Panc1 (cell line): ENCODE results near the gene PARVG.

ENCODE experiments used
- POLR2AphosphoS5 ChIP-seq: IDR thresholded peaks from 2 replicates; pipeline ENCODE4 v1.6.1; 2012; ENCODE audit warnings: mild to moderate bottlenecking, low read depth, low read length, moderate library complexity
- SIN3A ChIP-seq: IDR thresholded peaks from 2 replicates; pipeline ENCODE4 v1.6.1; 2012; ENCODE audit warnings: low read depth, mild to moderate bottlenecking, low read length, moderate library complexity, borderline replicate concordance; ENCODE audit not compliant: insufficient read depth
- TCF7L2 ChIP-seq: IDR thresholded peaks from 2 replicates; pipeline ENCODE4 v1.6.1; 2011; ENCODE audit warnings: mild to moderate bottlenecking, low read depth, low read length, inconsistent platforms
- TF ChIP-seq, protein P1 (sequence below): fragments of 450-650 bp; IDR thresholded peaks from 2 replicates; pipeline ENCODE4 v1.5.1; 2017; ENCODE audit warnings: mild to moderate bottlenecking

DNA sequence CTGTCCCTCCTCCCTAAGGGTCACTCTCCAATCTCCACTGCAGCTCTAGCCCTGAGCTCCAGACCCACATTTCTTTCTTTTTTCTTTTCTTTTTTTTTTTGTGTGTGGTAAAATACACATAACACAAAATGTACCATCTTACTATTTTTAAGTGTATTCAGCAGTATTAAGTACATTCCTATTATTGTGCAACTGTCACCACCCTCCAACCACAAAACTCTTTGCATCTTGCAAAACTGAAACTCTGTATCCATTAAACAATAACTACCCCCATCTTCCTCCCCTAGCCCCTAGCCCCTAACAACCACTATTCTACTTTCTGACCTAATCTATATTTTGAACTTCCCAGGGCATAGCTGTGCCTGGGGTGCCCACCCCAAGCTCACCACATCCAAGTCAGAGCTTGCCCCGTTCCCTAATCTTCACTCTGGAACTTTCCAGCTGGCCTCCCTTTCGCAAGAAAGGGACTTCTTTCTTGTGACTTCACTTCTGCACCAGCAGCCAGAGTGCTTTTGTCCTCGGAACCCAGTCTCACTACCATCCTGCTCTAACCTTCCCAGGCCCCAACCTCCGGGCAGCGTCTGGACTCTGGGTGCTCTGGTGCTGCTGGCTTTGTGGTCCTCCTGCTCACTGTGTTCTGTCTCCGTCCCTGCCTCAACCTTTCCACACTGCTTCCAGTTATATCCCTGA is 30.7 kb downstream of the PARVG start:
- TF ChIP-seq, protein P1, sequence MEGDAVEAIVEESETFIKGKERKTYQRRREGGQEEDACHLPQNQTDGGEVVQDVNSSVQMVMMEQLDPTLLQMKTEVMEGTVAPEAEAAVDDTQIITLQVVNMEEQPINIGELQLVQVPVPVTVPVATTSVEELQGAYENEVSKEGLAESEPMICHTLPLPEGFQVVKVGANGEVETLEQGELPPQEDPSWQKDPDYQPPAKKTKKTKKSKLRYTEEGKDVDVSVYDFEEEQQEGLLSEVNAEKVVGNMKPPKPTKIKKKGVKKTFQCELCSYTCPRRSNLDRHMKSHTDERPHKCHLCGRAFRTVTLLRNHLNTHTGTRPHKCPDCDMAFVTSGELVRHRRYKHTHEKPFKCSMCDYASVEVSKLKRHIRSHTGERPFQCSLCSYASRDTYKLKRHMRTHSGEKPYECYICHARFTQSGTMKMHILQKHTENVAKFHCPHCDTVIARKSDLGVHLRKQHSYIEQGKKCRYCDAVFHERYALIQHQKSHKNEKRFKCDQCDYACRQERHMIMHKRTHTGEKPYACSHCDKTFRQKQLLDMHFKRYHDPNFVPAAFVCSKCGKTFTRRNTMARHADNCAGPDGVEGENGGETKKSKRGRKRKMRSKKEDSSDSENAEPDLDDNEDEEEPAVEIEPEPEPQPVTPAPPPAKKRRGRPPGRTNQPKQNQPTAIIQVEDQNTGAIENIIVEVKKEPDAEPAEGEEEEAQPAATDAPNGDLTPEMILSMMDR: no peak
- TF ChIP-seq POLR2AphosphoS5 (no peak), TCF7L2 (no peak), SIN3A (no peak)
